Epidermal melanocyte (primary cell): Measurements from ENCODE around the gene COL26A1.
"Not testable (repeated sequence)": the region's sequence is repeated elsewhere in the genome, so short reads cannot be mapped to it uniquely, and the experiment has no call there.

Source experiments
- DNase-seq: peaks from one replicate; pipeline ENCODE4 v3.0.0; 2011; ENCODE audit warnings: low spot score; ENCODE audit not compliant: insufficient read length

Gene COL26A1

GRCh38 chr7:101442426-101443070, 79.9 kb downstream of the COL26A1 start:
- DNase-seq, result no peak

GRCh38 chr7:101450064-101450463, 87.4 kb downstream of the COL26A1 start:
- no peak for DNase-seq

- peak; percentile 65 for DNase-seq
Measured at GRCh38 chr7:101453617-101454016, 90.9 kb downstream of the COL26A1 start.

- DNase-seq, result no peak
Measured at GRCh38 chr7:101457001-101457750, 94.5 kb downstream of the COL26A1 start.

GRCh38 chr7:101465131-101465530, 102.5 kb downstream of the COL26A1 start:
- no peak for DNase-seq

GRCh38 chr7:101465576-101466196, 103.0 kb downstream of the COL26A1 start:
- no peak for DNase-seq

- no peak for DNase-seq
Measured at GRCh38 chr7:101466871-101467270, 104.2 kb downstream of the COL26A1 start.

- DNase-seq, result no peak
Measured at GRCh38 chr7:101468546-101469275, 106.0 kb downstream of the COL26A1 start.

GRCh38 chr7:101470668-101471487, 108.2 kb downstream of the COL26A1 start:
- DNase-seq, result no peak

- no peak for DNase-seq
Measured at GRCh38 chr7:101474178-101474577, 111.5 kb downstream of the COL26A1 start.

- not testable (repeated sequence) for DNase-seq
Measured at GRCh38 chr7:101475691-101476090, 113.0 kb downstream of the COL26A1 start.

GRCh38 chr7:101479217-101479616, 116.5 kb downstream of the COL26A1 start:
- DNase-seq, result no peak

GRCh38 chr7:101486056-101486432, 123.4 kb downstream of the COL26A1 start:
- not testable (repeated sequence) for DNase-seq

- peak; percentile 48 for DNase-seq
Measured at GRCh38 chr7:101486433-101487104, 123.9 kb downstream of the COL26A1 start.

- DNase-seq, result no peak
Measured at GRCh38 chr7:101487105-101487458, 124.4 kb downstream of the COL26A1 start.

- DNase-seq, result no peak
Measured at GRCh38 chr7:101487753-101488152, 125.1 kb downstream of the COL26A1 start.

- no peak for DNase-seq
Measured at GRCh38 chr7:101488826-101489572, 126.3 kb downstream of the COL26A1 start.

- not testable (repeated sequence) for DNase-seq
Measured at GRCh38 chr7:101490439-101490838, 127.8 kb downstream of the COL26A1 start.

GRCh38 chr7:101491442-101491841, 128.8 kb downstream of the COL26A1 start:
- DNase-seq, result not testable (repeated sequence)
